D341Med (cell line): ENCODE data around the gene USP14.
A peak's percentile ranks its signal among the peaks of the same experiment; 100 is the strongest.

ENCODE experiments used
- DNase-seq: peaks from one replicate; pipeline ENCODE4 v3.0.0; 2012; ENCODE audit warnings: low spot score

USP14 gene

GRCh38 chr18:227902-228301 is 69.5 kb downstream of the USP14 start:
- no peak for DNase-seq

- no peak for DNase-seq
Measured at GRCh38 chr18:228586-228985, 70.2 kb downstream of the USP14 start.

GRCh38 chr18:231563-231962 is 73.2 kb downstream of the USP14 start:
- no peak for DNase-seq

GRCh38 chr18:240175-240574 is 81.8 kb downstream of the USP14 start:
- DNase-seq, result no peak

GRCh38 chr18:245282-245847 is 87.0 kb downstream of the USP14 start:
- no peak for DNase-seq

GRCh38 chr18:248053-248452 is 89.7 kb downstream of the USP14 start:
- no peak for DNase-seq

- peak; percentile 50 for DNase-seq
Measured at GRCh38 chr18:250685-251084, 92.3 kb downstream of the USP14 start.

GRCh38 chr18:251572-251971 is 93.2 kb downstream of the USP14 start:
- DNase-seq, result no peak

- no peak for DNase-seq
Measured at GRCh38 chr18:253121-253520, 94.8 kb downstream of the USP14 start.

GRCh38 chr18:255171-255570 is 96.8 kb downstream of the USP14 start:
- DNase-seq, result no peak

- no peak for DNase-seq
Measured at GRCh38 chr18:260547-260946, 102.2 kb downstream of the USP14 start.

GRCh38 chr18:261398-262073 is 103.2 kb downstream of the USP14 start:
- DNase-seq, result no peak
